ENCODE results near the gene COLEC11.
"Not testable (repeated sequence)": the region's sequence is repeated elsewhere in the genome, so short reads cannot be mapped to it uniquely, and the experiment has no call there.

COLEC11 gene

DNA sequence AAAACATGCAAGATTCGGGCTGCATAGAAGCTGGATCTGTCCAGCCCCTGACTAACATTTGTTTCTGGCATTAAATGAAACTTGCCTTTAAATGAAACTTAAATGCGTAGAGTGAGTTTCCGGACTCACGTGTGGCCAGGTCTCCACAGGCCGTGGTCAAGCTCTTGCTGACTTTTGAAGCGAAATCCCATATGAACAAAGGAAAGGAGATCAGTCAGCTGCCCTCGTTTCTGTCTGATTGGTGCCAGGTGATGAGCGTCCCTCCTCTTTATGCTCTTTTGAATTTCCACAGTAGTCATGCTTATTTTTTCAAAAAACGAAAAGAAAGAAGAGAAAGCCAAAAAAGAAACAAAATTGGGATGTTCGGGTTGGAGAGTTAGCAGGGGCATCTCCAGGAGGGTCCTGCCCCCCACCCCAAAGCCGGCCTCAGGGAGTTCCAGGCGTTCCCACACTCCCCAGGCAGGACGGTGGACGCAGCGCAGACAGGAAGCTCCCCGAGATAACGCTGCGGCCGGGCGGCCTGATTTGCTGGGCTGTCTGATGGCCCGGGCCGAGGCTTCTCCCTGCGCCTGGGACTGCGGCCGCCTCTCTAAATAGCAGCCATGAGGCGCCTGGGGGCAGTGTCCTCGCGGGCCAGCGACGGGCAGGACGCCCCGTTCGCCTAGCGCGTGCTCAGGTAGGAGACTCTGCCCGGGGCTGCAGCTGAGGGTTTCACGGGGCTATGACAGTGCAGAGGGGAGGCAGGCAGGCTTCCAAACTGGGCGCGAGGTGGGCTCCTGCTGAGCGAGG lies at the start of gene COLEC11:
Gene COLEC11 (plus strand): TSS at position 620 of the 789 bp plus-strand sequence. CDS start 9,229 bp downstream, outside the sequence.
- no peak within 1 kb of the TSS for H3K9ac ChIP-seq (ENCODE audit: low read depth, low read length)
- H3K36me3 ChIP-seq (ENCODE audit: insufficient read depth, low read length): no peaks in the 10 kb centered on the region
- H3K9me3 ChIP-seq (ENCODE audit: control insufficient read depth, insufficient read depth, low read length): no peaks in the 10 kb centered on the region
- H3K4me1 ChIP-seq (ENCODE audit: insufficient read depth, low read length): no peaks in the 10 kb centered on the region

DNA sequence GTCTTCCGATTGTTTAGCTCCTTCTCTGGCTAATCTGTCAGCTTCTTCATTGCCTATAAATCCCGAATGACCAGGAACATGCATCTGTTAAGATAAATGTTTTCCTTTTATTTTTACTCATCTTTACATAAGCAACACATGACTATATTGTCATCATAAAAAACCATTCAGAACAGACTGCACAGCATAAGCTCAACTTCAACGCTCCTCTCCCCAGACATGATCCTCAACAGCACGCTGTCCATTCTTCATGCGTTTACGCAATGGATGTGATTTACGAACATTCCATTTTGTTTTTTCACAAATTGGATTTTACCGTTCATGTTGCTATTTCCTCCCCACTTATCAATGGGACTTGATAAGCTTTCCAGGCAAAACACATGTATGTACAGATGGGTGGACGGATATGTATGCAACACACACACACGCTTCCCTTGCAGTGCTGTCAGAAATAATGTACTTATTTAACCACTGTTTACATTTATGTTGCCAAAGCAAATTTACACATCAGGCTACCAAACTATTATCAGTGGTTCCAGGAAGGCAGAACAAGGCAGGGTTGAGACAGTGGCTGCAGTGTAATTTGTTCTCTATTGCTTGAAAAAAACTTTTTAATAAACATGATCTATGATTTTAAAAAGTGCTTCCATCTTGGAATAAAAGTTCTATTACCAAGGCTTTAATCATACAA lies 49.0 kb upstream of the COLEC11 start:
- Histone ChIP-seq H3K36me3 (ENCODE audit: insufficient read depth, low read length) (peaks cover 56% of the 10 kb centered on the region), H3K4me1 (ENCODE audit: insufficient read depth, low read length) (no peaks in the 10 kb centered on the region), H3K9ac (ENCODE audit: low read depth, low read length) (no peak overlapping the region), H3K9me3 (ENCODE audit: control insufficient read depth, insufficient read depth, low read length) (no peaks in the 10 kb centered on the region)

DNA sequence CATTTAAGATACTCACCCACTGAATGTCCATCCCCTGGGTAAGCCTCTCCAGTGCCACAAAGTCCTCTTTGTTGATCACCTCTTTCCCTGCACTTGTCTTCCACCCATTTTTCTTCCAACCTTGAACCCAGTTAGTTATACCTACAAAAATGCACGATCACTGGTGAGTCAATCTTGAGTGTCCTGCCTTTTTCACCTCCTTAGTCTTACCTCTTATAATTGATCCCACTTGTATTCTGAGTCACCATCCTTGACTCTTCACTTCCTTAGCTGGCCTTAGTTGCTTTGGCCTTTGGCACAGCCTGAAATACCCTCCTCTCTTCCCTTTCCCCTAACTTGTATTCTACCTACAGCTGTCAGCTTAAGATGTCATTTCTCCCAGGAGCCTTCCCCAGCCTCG lies 47.0 kb upstream of the COLEC11 start:
- no peaks in the 10 kb centered on the region for H3K9me3 ChIP-seq (ENCODE audit: control insufficient read depth, insufficient read depth, low read length)

DNA sequence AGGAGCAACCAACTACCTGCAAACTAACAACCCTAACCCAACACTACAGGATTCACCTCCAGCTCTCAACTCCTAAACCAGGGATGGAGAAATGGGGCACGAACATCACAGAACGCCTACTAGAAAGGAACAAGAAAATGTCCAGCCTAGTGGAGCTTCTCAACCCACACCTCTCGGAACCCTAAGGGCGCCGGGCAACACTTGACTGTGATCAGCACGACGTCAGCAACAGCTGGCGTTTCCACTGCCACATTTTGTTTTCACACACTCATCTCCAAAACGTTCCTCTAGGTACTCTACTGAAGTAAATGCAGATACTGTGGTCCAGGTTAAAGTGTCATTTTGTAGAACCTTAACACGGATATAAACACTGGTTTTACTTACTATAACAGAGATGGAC lies 41.0 kb upstream of the COLEC11 start:
- Histone ChIP-seq H3K36me3 (ENCODE audit: insufficient read depth, low read length) (peaks cover 32% of the 10 kb centered on the region), H3K9me3 (ENCODE audit: control insufficient read depth, insufficient read depth, low read length) (no peaks in the 10 kb centered on the region), H3K4me1 (ENCODE audit: insufficient read depth, low read length) (no peaks in the 10 kb centered on the region), H3K9ac (ENCODE audit: low read depth, low read length) (no peak overlapping the region)

More for the DNA sequence above, 47.0 kb upstream of the COLEC11 start:
- H3K4me1 ChIP-seq (ENCODE audit: insufficient read depth, low read length): no peaks in the 10 kb centered on the region
- H3K36me3 ChIP-seq (ENCODE audit: insufficient read depth, low read length): peaks cover 56% of the 10 kb centered on the region
- no peak overlapping the region for H3K9ac ChIP-seq (ENCODE audit: low read depth, low read length)

DNA sequence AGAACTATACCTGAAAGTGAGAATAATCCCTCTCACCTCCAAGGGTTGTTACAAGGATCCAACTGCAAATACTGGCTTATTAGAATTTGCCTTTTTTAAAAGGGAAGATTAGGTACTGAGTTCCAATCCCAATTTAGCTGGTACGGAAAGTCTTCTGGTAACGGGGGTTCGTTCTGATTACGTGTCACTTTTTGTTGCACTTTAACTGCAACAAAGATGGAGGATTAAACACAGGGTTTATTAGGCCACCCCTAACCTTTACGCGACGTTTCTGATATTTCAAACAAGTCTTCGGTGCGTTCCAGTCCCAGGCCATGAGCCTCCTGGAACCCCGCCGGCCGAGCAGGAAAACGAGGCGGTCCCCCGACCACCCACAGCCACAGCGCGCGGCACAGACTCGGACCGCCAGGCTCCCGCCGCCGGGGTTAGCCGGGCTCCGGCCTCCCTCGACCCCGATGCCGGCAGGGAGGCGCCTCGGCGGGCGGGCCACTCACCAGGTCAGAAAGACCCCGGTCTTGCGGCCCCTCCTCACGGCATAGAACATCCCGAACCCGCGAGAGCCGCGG lies 37.2 kb upstream of the COLEC11 start:
- no peaks in the 10 kb centered on the region for H3K9me3 ChIP-seq (ENCODE audit: control insufficient read depth, insufficient read depth, low read length)
- no peaks in the 10 kb centered on the region for H3K4me1 ChIP-seq (ENCODE audit: insufficient read depth, low read length)
- H3K36me3 ChIP-seq (ENCODE audit: insufficient read depth, low read length): peaks cover 17% of the 10 kb centered on the region
- H3K9ac ChIP-seq (ENCODE audit: low read depth, low read length): peak overlapping the region; percentile 80

DNA sequence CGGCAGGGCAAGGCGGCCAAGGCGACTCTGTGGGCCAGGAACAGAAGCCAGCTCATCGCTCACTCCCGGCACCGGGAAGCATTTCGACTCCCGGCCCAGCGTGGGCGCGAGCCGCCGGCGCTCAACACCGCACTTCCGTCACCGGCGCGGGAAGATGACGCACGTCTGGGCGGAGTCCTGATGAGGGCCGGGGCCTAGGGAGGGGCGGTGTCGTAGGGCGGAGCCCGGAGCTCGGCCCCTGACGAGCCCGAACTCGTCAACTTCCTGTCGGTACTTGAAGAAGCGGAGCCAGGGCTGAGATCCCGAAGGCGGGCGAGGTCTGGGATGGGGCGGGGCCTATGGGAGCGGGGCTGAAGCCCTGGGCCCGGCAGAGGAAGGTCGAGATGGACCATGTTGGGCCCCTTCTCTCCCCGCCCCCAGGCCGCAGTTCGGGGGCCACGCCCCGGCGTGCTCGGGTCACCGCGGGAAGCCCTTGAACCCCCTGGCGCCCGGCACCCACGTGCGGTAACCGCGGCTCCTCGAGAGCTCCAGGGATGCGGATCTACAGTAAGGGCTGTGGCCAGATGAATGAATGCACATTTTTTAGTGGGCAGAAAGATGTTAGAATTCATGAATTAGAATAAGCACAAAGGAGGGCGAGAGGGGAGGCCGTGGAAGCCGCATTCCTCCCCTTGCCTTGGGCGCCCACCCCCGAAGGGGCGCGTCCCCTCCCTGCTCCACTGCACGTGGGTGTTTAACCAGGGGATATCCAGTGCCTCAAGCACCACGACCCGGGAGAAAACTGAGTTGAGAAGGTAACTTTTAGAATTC lies 36.5 kb upstream of the COLEC11 start, which contains the start of gene RNASEH1:
Gene RNASEH1 (minus strand): TSS at position 129 of the 810 bp plus-strand sequence. CDS start 73 bp downstream, at position 56.
- peak within 1 kb of the TSS; percentile 80 for H3K9ac ChIP-seq (ENCODE audit: low read depth, low read length)
- H3K4me1 ChIP-seq (ENCODE audit: insufficient read depth, low read length): no peaks in the 10 kb centered on the region
- H3K36me3 ChIP-seq (ENCODE audit: insufficient read depth, low read length): peaks cover 17% of the 10 kb centered on the region
- H3K9me3 ChIP-seq (ENCODE audit: control insufficient read depth, insufficient read depth, low read length): no peaks in the 10 kb centered on the region

DNA sequence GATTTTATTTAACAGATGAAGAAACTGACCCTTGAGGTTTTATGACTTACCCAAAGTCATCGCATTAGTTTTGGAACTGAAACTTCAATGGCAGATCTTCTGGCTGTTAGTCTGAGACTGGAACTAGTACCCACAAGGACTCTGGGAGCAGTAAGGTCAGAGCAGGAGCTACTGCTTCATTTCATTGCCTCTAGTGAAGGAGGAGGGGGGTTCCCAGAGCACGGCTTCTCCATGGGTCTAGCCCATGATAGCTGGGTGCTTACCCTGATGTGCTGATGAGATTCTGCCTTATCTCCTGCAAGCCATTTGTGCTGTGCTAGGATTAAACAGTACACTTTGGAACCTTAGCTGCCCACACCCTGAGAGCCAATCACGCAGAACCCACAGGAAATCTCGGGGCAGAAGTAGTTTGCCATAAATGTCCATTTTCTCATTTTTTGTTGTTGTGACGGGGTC lies 31.4 kb upstream of the COLEC11 start:
- Histone ChIP-seq H3K36me3 (ENCODE audit: insufficient read depth, low read length) (no peaks in the 10 kb centered on the region), H3K9ac (ENCODE audit: low read depth, low read length) (no peak overlapping the region), H3K4me1 (ENCODE audit: insufficient read depth, low read length) (no peaks in the 10 kb centered on the region), H3K9me3 (ENCODE audit: control insufficient read depth, insufficient read depth, low read length) (no peaks in the 10 kb centered on the region)

DNA sequence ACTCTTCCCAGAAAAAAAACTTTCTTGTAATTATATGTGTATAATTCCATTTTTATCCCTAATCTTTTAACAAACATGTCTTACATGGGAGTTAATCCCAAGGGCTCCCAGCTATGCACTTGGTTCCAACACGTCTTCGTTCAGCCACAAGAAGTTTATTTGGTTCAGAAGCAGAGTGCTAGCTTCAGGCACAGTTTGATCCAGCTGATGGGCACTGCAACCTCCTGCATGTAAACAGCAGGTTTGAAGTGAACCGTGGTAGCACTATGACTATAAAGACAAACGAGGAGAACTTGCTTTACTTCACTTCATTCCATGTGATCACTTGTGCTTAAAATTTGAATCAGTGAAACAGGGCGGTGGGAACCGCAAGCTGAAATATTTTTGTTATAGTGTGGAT lies 29.8 kb upstream of the COLEC11 start:
- Histone ChIP-seq H3K4me1 (ENCODE audit: insufficient read depth, low read length) (no peaks in the 10 kb centered on the region), H3K9me3 (ENCODE audit: control insufficient read depth, insufficient read depth, low read length) (no peaks in the 10 kb centered on the region)

DNA sequence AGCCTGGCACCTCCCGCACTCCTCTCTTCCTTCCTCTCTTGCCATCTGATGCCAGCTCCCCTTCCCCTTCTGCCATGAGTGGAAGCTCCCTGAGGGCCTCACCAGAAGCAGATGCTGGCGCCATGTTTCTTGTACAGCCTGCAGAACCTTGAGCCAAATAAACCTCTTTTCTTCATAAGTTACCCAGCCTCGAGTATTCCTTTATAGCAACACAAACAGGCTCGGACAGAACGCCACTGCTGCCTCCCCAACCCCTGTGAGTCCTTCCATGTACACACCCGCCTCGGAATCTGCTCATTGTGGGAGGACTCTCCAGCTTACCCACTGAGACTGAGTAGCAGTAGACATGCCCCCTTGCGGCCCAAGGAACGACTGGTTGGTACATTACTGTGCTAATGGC lies 28.1 kb upstream of the COLEC11 start:
- no peak overlapping the region for H3K9ac ChIP-seq (ENCODE audit: low read depth, low read length)
- no peaks in the 10 kb centered on the region; the same call in 1 of the 2 replicates for H3K36me3 ChIP-seq (ENCODE audit: insufficient read depth, low read length)
- no peaks in the 10 kb centered on the region for H3K9me3 ChIP-seq (ENCODE audit: control insufficient read depth, insufficient read depth, low read length)
- no peaks in the 10 kb centered on the region for H3K4me1 ChIP-seq (ENCODE audit: insufficient read depth, low read length)

More for the DNA sequence above, 29.8 kb upstream of the COLEC11 start:
- H3K36me3 ChIP-seq (ENCODE audit: insufficient read depth, low read length): no peaks in the 10 kb centered on the region; the same call in 1 of the 2 replicates
- H3K9ac ChIP-seq (ENCODE audit: low read depth, low read length): no peak overlapping the region

DNA sequence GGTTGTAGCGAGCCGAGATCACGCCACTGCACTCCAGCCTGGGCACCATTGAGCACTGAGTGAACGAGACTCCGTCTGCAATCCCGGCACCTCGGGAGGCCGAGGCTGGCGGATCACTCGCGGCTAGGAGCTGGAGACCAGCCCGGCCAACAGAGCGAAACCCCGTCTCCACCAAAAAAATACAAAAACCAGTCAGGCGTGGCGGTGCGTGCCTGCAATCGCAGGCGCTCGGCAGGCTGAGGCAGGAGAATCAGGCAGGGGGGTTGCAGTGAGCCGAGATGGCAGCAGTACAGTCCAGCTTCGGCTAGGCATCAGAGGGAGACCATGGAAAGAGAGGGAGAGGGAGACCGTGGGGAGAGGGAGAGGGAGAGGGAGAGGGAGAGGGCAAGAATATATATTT lies 25.3 kb upstream of the COLEC11 start:
- not testable (repeated sequence) for H3K4me1 ChIP-seq (ENCODE audit: insufficient read depth, low read length); H3K9ac ChIP-seq (ENCODE audit: low read depth, low read length); H3K9me3 ChIP-seq (ENCODE audit: control insufficient read depth, insufficient read depth, low read length); H3K36me3 ChIP-seq (ENCODE audit: insufficient read depth, low read length)

DNA sequence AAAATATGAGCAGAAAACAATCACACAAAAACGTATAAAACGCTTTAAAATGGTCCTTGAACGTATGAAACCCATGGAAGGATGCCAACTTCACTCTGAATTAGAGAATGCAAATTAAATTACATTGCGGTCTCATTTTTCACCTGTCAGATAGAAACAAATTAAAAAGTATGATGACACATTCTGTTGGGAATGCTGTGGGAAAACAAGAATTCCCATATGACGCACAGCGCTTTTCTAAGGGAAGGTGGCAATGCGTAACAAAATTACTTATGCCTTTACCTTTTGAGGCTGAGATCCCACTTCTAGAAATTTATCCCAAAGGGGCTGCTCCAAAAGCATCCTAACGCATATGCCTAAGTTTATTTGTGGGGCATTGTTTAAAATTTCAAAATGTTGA lies 23.6 kb upstream of the COLEC11 start:
- Histone ChIP-seq H3K9ac (ENCODE audit: low read depth, low read length) (no peak overlapping the region), H3K4me1 (ENCODE audit: insufficient read depth, low read length) (0 out of 2 replicates have a peak, but pooled peaks cover 2% of the 10 kb centered on the region), H3K9me3 (ENCODE audit: control insufficient read depth, insufficient read depth, low read length) (no peaks in the 10 kb centered on the region), H3K36me3 (ENCODE audit: insufficient read depth, low read length) (peaks cover 3% of the 10 kb centered on the region)

DNA sequence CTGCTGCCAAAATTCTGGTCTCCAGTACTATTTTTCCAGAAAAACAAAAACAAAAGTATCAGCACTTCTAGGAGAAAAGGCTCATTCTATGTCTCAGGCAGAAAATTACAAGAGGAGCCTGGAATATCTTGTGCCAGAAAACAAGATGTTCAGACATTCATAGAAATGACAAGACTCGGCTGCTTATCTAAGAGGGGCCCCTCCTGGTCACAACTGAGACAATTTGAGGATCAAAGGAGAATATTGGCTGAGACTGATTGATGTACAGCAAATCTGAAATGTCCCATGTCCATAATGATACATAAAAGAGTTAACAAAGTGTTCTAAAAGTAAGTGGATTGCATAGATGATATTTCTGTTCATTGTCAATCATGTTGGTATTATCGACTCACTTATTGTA lies 22.3 kb upstream of the COLEC11 start:
- Histone ChIP-seq H3K9me3 (ENCODE audit: control insufficient read depth, insufficient read depth, low read length) (no peaks in the 10 kb centered on the region), H3K9ac (ENCODE audit: low read depth, low read length) (no peak overlapping the region), H3K4me1 (ENCODE audit: insufficient read depth, low read length) (0 out of 2 replicates have a peak, but pooled peaks cover 6% of the 10 kb centered on the region), H3K36me3 (ENCODE audit: insufficient read depth, low read length) (peaks cover 14% of the 10 kb centered on the region)

DNA sequence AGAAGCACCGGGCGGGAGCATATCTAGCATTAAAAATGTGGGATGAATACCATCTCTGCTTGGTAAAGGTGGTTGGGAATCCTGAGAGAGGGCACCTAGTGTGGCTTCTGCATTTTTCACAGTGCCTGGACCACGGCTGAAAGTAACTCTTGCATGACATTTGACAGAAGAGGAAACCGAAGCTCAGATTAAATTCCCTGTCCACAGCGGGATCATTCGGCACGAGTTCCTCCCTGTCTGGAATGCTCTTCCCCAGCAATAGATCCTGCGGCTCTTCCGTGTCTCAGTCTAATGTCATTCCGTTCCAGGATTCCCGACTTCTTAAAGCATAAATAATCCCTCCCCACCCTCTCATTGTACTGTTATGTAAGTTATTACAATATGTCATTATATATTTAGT lies 20.8 kb upstream of the COLEC11 start:
- no peaks in the 10 kb centered on the region for H3K9me3 ChIP-seq (ENCODE audit: control insufficient read depth, insufficient read depth, low read length)
- peak overlapping the region; percentile 72; the same call in 1 of the 2 replicates for H3K9ac ChIP-seq (ENCODE audit: low read depth, low read length)
- 0 out of 2 replicates have a peak, but pooled peaks cover 6% of the 10 kb centered on the region for H3K4me1 ChIP-seq (ENCODE audit: insufficient read depth, low read length)
- H3K36me3 ChIP-seq (ENCODE audit: insufficient read depth, low read length): peaks cover 26% of the 10 kb centered on the region
